ENCODE measurements around the gene SIMC1. TPM values are rescaled to one million over a fixed set of nuclear protein-coding genes. Genes with fewer than 3 reads are reported as not detected.

SIMC1 gene
- total RNA-seq, 1 experiment from 2014 or later, result 19.7 TPM

GRCh38 chr5:176342766-176343458 lies 104.7 kb downstream of the SIMC1 start:
- Histone ChIP-seq H3K36me3 (ENCODE audit: control insufficient read depth in 1 of 2, insufficient read depth in 2 of 2, low read length in 2 of 2) (peaks cover 21 to 31% of the 10 kb centered on the region in 2 experiments; a peak in 3 of 4 replicates), H3K9ac (ENCODE audit: low read length) (no peak overlapping the region), H4K20me1 (ENCODE audit: insufficient read depth) (no peaks in the 10 kb centered on the region), H3K9me3 (ENCODE audit: control insufficient read depth in 1 of 2, insufficient read depth in 1 of 2, low read depth in 1 of 2, low read length in 2 of 2) (no peaks in the 10 kb centered on the region), H3K9me2 (ENCODE audit: insufficient read depth) (no peaks in the 10 kb centered on the region), H3K79me2 (ENCODE audit: insufficient read depth, low read length) (no peaks in the 10 kb centered on the region), H3K4me3 (replicated peaks in 1 of 2; ENCODE audit: low read depth in 1 of 2, low read length in 2 of 2) (no peak overlapping the region), H2AFZ (ENCODE audit: low read depth, low read length, poor library complexity, severe bottlenecking) (no peak overlapping the region), H3K27ac (ENCODE audit: low read depth, low read length) (no peak overlapping the region), H3K4me1 (ENCODE audit: control insufficient read depth in 1 of 2, insufficient read depth in 2 of 2, low read length in 2 of 2) (no peaks in the 10 kb centered on the region), H3K4me2 (ENCODE audit: low read length) (no peak overlapping the region), H3K27me3 (ENCODE audit: insufficient read depth, low read length) (no peaks in the 10 kb centered on the region)
- no TSS peak for BruUV-seq (replicated peaks)
- no peak for TF ChIP-seq SIN3A (IDR thresholded peaks at IDR 0.05; ENCODE audit: low read depth)
- DNase-seq (ENCODE audit: low read depth, low spot score) (no peak), ATAC-seq (no peak)
- ChIA-PET POLR2A (no interaction called here), CTCF (no interaction called here), RAD21 (ENCODE audit: low non-redundant PET in 1 of 2, low total read pairs in 2 of 2, uncharacterized antibody in 2 of 2, unreplicated experiment in 2 of 2) (no interaction called here)
- intact Hi-C loops (cut with micrococcal nuclease), result no loop called here

- Histone ChIP-seq H3K36me3 (ENCODE audit: control insufficient read depth in 1 of 2, insufficient read depth in 2 of 2, low read length in 2 of 2) (peaks cover 54 to 66% of the 10 kb centered on the region in 2 experiments), H3K9ac (ENCODE audit: low read length) (no peak overlapping the region), H3K4me3 (replicated peaks in 1 of 2; ENCODE audit: low read depth in 1 of 2, low read length in 2 of 2) (no peak overlapping the region), H3K27ac (ENCODE audit: low read depth, low read length) (no peak overlapping the region), H3K9me3 (ENCODE audit: control insufficient read depth in 1 of 2, insufficient read depth in 1 of 2, low read depth in 1 of 2, low read length in 2 of 2) (no peaks in the 10 kb centered on the region), H3K79me2 (ENCODE audit: insufficient read depth, low read length) (peaks cover 50% of the 10 kb centered on the region; the same call in 1 of the 2 replicates), H4K20me1 (ENCODE audit: insufficient read depth) (no peaks in the 10 kb centered on the region), H3K4me2 (ENCODE audit: low read length) (no peak overlapping the region), H3K9me2 (ENCODE audit: insufficient read depth) (no peaks in the 10 kb centered on the region), H3K27me3 (ENCODE audit: insufficient read depth, low read length) (no peaks in the 10 kb centered on the region), H3K4me1 (ENCODE audit: control insufficient read depth in 1 of 2, insufficient read depth in 2 of 2, low read length in 2 of 2) (no peaks in the 10 kb centered on the region), H2AFZ (ENCODE audit: low read depth, low read length, poor library complexity, severe bottlenecking) (no peak overlapping the region)
- BruUV-seq (replicated peaks), result no TSS peak
- ChIA-PET RAD21 (ENCODE audit: low non-redundant PET in 1 of 2, low total read pairs in 2 of 2, uncharacterized antibody in 2 of 2, unreplicated experiment in 2 of 2) (no interaction called here), POLR2A (no interaction called here), CTCF (no interaction called here)
- TF ChIP-seq POLR2A (IDR thresholded peaks at IDR 0.05; ENCODE audit: borderline replicate concordance, extremely low read depth, insufficient read depth, insufficient read length), result no peak
- no peak for TF ChIP-seq ZBTB33 (IDR thresholded peaks at IDR 0.05; ENCODE audit: extremely low read depth, insufficient replicate concordance, low read length)
- TF ChIP-seq YY1 (IDR thresholded peaks at IDR 0.05; ENCODE audit: extremely low read depth, insufficient replicate concordance, low read depth, low read length), result no peak
- TF ChIP-seq TCF7L2 (IDR thresholded peaks at IDR 0.05; ENCODE audit: borderline replicate concordance, extremely low read depth, insufficient read depth, insufficient read length), result no peak
- TF ChIP-seq ELF1 (IDR thresholded peaks at IDR 0.05; ENCODE audit: borderline replicate concordance, low read depth), result no peak
- TF ChIP-seq EGR1 (IDR thresholded peaks at IDR 0.05; ENCODE audit: low read depth), result no peak
- no peak for TF ChIP-seq EZH2phosphoT487 (IDR thresholded peaks at IDR 0.05; ENCODE audit: borderline replicate concordance)
- no peak for TF ChIP-seq CEBPB (IDR thresholded peaks at IDR 0.05; ENCODE audit: low read depth)
- no peak for TF ChIP-seq FOSL1 (IDR thresholded peaks at IDR 0.05; ENCODE audit: low read depth)
- no peak for TF ChIP-seq RAD21 (IDR thresholded peaks at IDR 0.05; ENCODE audit: low read depth)
- no peak for ATAC-seq
- intact Hi-C loops (cut with micrococcal nuclease), result no loop called here
- no peak for DNase-seq (ENCODE audit: low read depth, low spot score)
Observed at GRCh38 chr5:176350416-176350815, 112.2 kb downstream of the SIMC1 start.
